Neural progenitor cell (in vitro differentiated cells): ENCODE data around the gene SLCO3A1.

Experiments
- EZH2phosphoT487 ChIP-seq: fragments of 200-600 bp; sonication (generic); IDR thresholded peaks from 2 replicates; pipeline ENCODE4 v1.6.1; 2017; ENCODE audit warnings: antibody characterized with exemption
- TF ChIP-seq, protein P1 (sequence below): fragments of 200-600 bp; sonication (generic); IDR thresholded peaks from 2 replicates; pipeline ENCODE4 v1.5.1; 2017; ENCODE audit warnings: antibody characterized with exemption, mild to moderate bottlenecking

DNA sequence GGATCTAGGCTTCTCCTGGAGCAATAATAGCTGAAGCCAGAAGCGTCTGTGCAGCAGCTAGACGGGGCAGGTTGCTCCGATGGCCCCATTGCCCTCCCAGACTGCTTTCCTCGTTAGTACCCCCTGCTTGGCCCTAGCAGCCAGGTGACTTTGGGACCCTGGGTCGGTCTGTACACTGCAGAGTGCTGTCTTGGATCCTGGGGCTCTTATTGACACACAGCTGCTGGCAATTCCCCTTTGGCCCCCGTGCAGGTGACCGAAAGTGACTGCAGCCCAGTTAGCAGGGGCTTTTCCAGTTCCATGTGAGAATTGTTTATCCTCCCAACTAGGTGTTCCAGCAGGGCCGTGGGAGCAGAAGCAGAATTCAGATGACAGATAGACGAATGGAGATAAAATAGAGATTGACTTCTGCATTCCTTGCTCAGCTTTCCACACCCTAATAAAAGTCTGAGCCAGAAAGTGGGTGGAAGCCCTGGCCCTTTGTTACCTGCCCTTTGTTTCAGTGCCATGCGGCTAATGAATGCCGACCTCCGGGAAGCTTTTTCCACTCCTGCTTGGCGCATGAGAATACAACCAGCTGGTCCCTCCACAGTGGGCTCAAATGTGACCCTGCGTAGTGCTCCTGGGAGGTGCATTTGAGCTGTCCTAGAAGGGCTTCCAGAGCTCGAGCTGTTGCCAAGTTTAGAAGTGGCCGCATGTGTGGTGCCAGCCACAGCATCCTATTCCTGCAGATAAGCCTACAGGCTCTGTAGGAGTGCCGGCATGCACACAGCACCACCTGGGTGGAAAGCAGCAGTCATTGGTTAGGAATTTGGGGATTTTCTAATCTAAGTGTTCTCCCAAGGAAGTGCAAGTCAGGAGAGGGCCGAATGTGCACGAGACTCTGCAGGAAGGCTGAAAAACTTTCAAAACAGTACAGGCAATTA lies 94.4 kb downstream of the SLCO3A1 start:
- no peak for TF ChIP-seq EZH2phosphoT487
- TF ChIP-seq, protein P1, sequence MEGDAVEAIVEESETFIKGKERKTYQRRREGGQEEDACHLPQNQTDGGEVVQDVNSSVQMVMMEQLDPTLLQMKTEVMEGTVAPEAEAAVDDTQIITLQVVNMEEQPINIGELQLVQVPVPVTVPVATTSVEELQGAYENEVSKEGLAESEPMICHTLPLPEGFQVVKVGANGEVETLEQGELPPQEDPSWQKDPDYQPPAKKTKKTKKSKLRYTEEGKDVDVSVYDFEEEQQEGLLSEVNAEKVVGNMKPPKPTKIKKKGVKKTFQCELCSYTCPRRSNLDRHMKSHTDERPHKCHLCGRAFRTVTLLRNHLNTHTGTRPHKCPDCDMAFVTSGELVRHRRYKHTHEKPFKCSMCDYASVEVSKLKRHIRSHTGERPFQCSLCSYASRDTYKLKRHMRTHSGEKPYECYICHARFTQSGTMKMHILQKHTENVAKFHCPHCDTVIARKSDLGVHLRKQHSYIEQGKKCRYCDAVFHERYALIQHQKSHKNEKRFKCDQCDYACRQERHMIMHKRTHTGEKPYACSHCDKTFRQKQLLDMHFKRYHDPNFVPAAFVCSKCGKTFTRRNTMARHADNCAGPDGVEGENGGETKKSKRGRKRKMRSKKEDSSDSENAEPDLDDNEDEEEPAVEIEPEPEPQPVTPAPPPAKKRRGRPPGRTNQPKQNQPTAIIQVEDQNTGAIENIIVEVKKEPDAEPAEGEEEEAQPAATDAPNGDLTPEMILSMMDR = no peak
